HepG2 (cell line): ENCODE data around the gene SETD1A. TPM values are rescaled to one million over a fixed set of nuclear protein-coding genes. Genes with fewer than 3 reads are reported as not detected.

Experiments
- ATAC-seq: fragments of 200-7000 bp; cut with Tn5 transposase; 3 replicates; pipeline ENCODE4 v1.9.1; 2020; ENCODE audit warnings: mild to moderate bottlenecking, moderate library complexity
- BruUV-seq: library from RNA; stranded (reverse); fragments of 400-500 nt; replicated peaks from 2 replicates; lab custom pipeline; 2021; lab: Mats Ljungman, UMichigan
- CTCF ChIA-PET: fragments of 300-600 bp; formaldehyde crosslinking; extraction: SDS; loops from one replicate; lab custom pipeline; 2021; ENCODE audit warnings: low total read pairs, inconsistent platforms, low intra/inter-chr PET ratio; lab: Yijun Ruan, JAX
- POLR2A ChIA-PET: fragments of 350-600 bp; sonication (Branson Sonifier 250); formaldehyde crosslinking; loops from one replicate; lab custom pipeline; 2020; ENCODE audit warnings: antibody characterized with exemption, inconsistent platforms; lab: Yijun Ruan, JAX
- DNase-seq: peaks from one replicate; pipeline ENCODE4 v3.0.0-alpha.2; 2015; ENCODE audit warnings: low spot score
- FAIRE-seq: peaks from 3 replicates; lab custom pipeline; 2011; peaks lifted over from hg19 to GRCh38; lab: Jason Lieb, UNC
- H2AFZ ChIP-seq: one replicate; pipeline ENCODE4 v1.6.1; 2011; ENCODE audit warnings: low read length, inconsistent platforms
- H3K27ac ChIP-seq: fragments of 300-600 bp; 3 replicates; pipeline ENCODE4 v1.8.0; 2011; ENCODE audit warnings: mixed run types, mild to moderate bottlenecking, mixed read lengths, low read length, inconsistent platforms; ENCODE audit not compliant: insufficient read depth; ENCODE audit errors: extremely low read length
- H3K27me3 ChIP-seq, 2 experiments: fragments of 200-600 bp in 1 of 2; 2 replicates in 1 of 2; 3 replicates in 1 of 2; pipeline versions ENCODE4 v1.6.0 to v1.8.0; 2011; ENCODE audit warnings: low read length in 2 of 2, mild to moderate bottlenecking in 2 of 2, moderate library complexity in 2 of 2, inconsistent platforms in 1 of 2; ENCODE audit not compliant: insufficient read depth in 2 of 2, control insufficient read depth in 1 of 2
- H3K36me3 ChIP-seq, 2 experiments: fragments of 200-600 bp in 1 of 2; replicated peaks in 1 of 2; 2 replicates in 1 of 2; 3 replicates in 1 of 2; pipeline versions ENCODE4 v1.5.1 to v1.8.0; 2011; ENCODE audit warnings: low read length in 2 of 2, inconsistent platforms in 1 of 2; ENCODE audit not compliant: insufficient read depth in 2 of 2, control insufficient read depth in 1 of 2
- H3K4me1 ChIP-seq: 2 replicates; pipeline ENCODE4 v1.5.1; 2012; ENCODE audit warnings: low read length, inconsistent platforms; ENCODE audit not compliant: insufficient read depth
- H3K4me2 ChIP-seq: 2 replicates; pipeline ENCODE4 v1.6.0; 2011; ENCODE audit warnings: low read depth, low read length, inconsistent platforms
- H3K4me3 ChIP-seq, 3 experiments: fragments of 200-600 bp in 1 of 3; sonication (generic), shearing (Covaris generic) in 1 of 3; replicated peaks in 1 of 3; 2 replicates each; pipeline ENCODE4 v1.5.1; 2011 to 2016; ENCODE audit warnings: low read length in 3 of 3, inconsistent platforms in 2 of 3, low read depth in 2 of 3, mild to moderate bottlenecking in 2 of 3, control low read depth in 1 of 3, mixed read lengths in 1 of 3; ENCODE audit not compliant: insufficient read depth in 1 of 3
- H3K79me2 ChIP-seq: one replicate; pipeline ENCODE4 v1.6.1; 2011; ENCODE audit warnings: low read length, inconsistent platforms; ENCODE audit not compliant: insufficient read depth
- H3K9ac ChIP-seq: 2 replicates; pipeline ENCODE4 v1.6.0; 2011; ENCODE audit warnings: mild to moderate bottlenecking, low read depth, low read length, inconsistent platforms; ENCODE audit not compliant: insufficient read depth
- H3K9me3 ChIP-seq: 2 replicates; pipeline ENCODE4 v1.5.1; 2012; ENCODE audit warnings: mild to moderate bottlenecking, low read length
- H4K20me1 ChIP-seq: 2 replicates; pipeline ENCODE4 v1.6.0; 2011; ENCODE audit warnings: inconsistent platforms, mild to moderate bottlenecking, low read length, moderate library complexity; ENCODE audit not compliant: insufficient read depth
- CBX1 ChIP-seq: IDR thresholded peaks from one replicate; pipeline ENCODE4 v1.6.1; 2016; ENCODE audit warnings: antibody characterized with exemption, low read depth
- XRCC5 ChIP-seq: fragments of 200-400 bp; formaldehyde crosslinking; optimal IDR thresholded peaks from 2 replicates; pipeline ENCODE3; 2017; ENCODE audit warnings: mild to moderate bottlenecking, low read length
- ZNF629 ChIP-seq: sonication (generic); formaldehyde crosslinking; conservative IDR thresholded peaks from 2 replicates; pipeline ENCODE4 v1.5.0; 2020; ENCODE audit warnings: missing genetic modification reagents
- ZNF644 ChIP-seq: IDR thresholded peaks from 2 replicates; pipeline ENCODE4 v1.6.1; 2016; ENCODE audit warnings: low read depth
- ZNF709 ChIP-seq: sonication (generic); formaldehyde crosslinking; IDR thresholded peaks from 2 replicates; pipeline ENCODE4 v1.5.0; 2020; ENCODE audit warnings: mild to moderate bottlenecking, missing genetic modification reagents
- ZNF768 ChIP-seq: sonication (generic); formaldehyde crosslinking; IDR thresholded peaks from 2 replicates; pipeline ENCODE4 v1.4.0; 2020; ENCODE audit warnings: missing genetic modification reagents
- WGBS: methylation state at CpG from one replicate; pipeline ENCODE4 v1.1.6; 2017; ENCODE audit warnings: low lambda C conversion rate; 5-methylcytosine and 5-hydroxymethylcytosine counted together
- in situ Hi-C: cut with HindIII; loops from 2 replicates; pipeline ENCODE4 v1.10.0; 2017; ENCODE audit warnings: low pct_unique_long_range_greater_than_20kb; ENCODE audit not compliant: extremely low pct_ligation_motif_present
- intact Hi-C: fragments of 100-400 bp; cut with micrococcal nuclease; formaldehyde crosslinking; loops from one replicate; pipeline ENCODE4 v1.10.0; 2022; ENCODE audit not compliant: unreplicated experiment
- polyA plus RNA-seq, 8 experiments: library from polyadenylated mRNA; depleted of rRNA in 3 of 8; stranded (reverse) in 7 of 8; unstranded in 1 of 8; fragments of >200 nt; fragmentation: Illumina TruSeq in 4 of 8; extraction: Trizol in 4 of 8; gene quantifications; 2 replicates each; pipeline versions ENCODE4 v1.2.1 to v1.2.3, GENCODE V29; 2011 to 2016; ENCODE audit warnings: low read depth in 4 of 8, missing spikeins in 1 of 8, mixed read lengths in 1 of 8; ENCODE audit not compliant: insufficient read depth in 1 of 8
- total RNA-seq, 5 experiments: library from RNA; depleted of rRNA; stranded (reverse); fragments of >200 nt; fragmentation: Illumina TruSeq; extraction: Trizol; gene quantifications; 2 replicates each; pipeline ENCODE4 v1.2.3, GENCODE V29; 2016; ENCODE audit warnings: low read depth in 1 of 5

SETD1A gene
- total and polyA plus RNA-seq, 2 of the 13 experiments (the other 11 are each of a cell fraction or from before 2014, with no cell fraction given) = 3.8 to 5.6 TPM

DNA sequence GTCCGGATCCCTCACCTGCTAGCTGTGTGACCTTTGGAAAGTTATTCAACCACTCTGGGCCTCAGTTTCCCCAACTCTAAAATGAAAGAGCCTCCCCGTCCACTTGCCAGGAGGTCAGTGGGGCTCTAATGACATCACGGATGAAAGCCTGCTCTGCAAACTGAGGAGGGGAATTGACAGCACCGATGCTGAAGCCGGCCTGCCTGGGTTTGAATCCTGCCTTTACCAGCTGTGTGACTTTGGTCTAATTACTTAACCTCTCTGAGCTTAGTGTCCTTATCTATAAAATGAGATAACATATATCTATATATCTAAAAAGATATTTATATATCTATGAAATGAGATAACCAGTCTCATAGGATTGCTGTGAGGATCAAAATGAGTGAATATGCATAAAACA is 51.0 kb downstream of the SETD1A start:
- in situ Hi-C loops = no loop called here
- H3K79me2 ChIP-seq = no peaks in the 10 kb centered on the region
- no peak for DNase-seq
- WGBS = 60% methylated on average over 5 of the region's 5 CpGs
- H3K9me3 ChIP-seq = no peaks in the 10 kb centered on the region
- intact Hi-C loops = no loop called here
- ChIA-PET CTCF (no interaction called here), POLR2A (no interaction called here)
- no peaks in the 10 kb centered on the region for H4K20me1 ChIP-seq
- no peak for FAIRE-seq
- no peak overlapping the region for H3K9ac ChIP-seq
- no peak for ATAC-seq
- H2AFZ ChIP-seq = no peak overlapping the region
- TF ChIP-seq CBX1 = no peak
- peak; percentile 93 for TF ChIP-seq ZNF768 (CRISPR knock-in tag)
- no peak for TF ChIP-seq XRCC5
- TF ChIP-seq ZNF709 (CRISPR knock-in tag) = no peak
- TF ChIP-seq, all 625 proteins: peak for 1
- no peak overlapping the region for H3K27ac ChIP-seq
- BruUV-seq = no TSS peak
- H3K4me2 ChIP-seq = no peak overlapping the region
- no peak overlapping the region for H3K4me3 ChIP-seq
- no peaks in the 10 kb centered on the region for H3K36me3 ChIP-seq
- H3K4me1 ChIP-seq = peaks cover 46% of the 10 kb centered on the region
- H3K27me3 ChIP-seq = peaks cover 6 to 34% of the 10 kb centered on the region in 2 experiments

DNA sequence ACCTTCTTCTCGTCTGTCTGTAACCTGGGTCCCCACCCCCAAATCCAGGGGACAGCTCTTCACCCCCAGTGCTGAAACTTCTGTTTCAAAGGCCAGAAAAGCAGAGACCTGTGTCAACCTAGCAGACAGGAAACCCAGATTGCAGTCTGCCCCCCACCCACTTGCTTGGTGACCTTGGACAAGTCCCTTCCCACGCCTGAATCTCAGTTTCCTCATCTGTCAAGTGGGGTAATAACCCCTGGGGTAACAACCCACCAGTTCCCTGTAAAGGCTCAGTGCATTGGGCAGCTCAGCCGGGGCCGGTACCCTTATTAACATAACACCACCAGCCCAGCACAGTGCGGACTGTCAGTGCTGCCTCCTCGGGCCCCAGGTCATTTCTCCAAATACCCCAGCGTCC is 51.6 kb downstream of the SETD1A start:
- intact Hi-C loops (no loop called here), in situ Hi-C loops (no loop called here)
- Histone ChIP-seq H4K20me1 (no peaks in the 10 kb centered on the region), H3K4me2 (no peak overlapping the region), H3K27ac (no peak overlapping the region), H3K36me3 (no peaks in the 10 kb centered on the region), H3K9ac (no peak overlapping the region), H3K4me1 (peaks cover 40% of the 10 kb centered on the region), H2AFZ (no peak overlapping the region), H3K9me3 (no peaks in the 10 kb centered on the region), H3K4me3 (no peak overlapping the region), H3K79me2 (no peaks in the 10 kb centered on the region), H3K27me3 (peaks cover 6 to 37% of the 10 kb centered on the region in 2 experiments)
- FAIRE-seq = no peak
- ChIA-PET CTCF (no interaction called here), POLR2A (no interaction called here)
- 43% methylated on average over 7 of the region's 7 CpGs for WGBS
- DNase-seq = no peak
- TF ChIP-seq ZNF629 (CRISPR knock-in tag) (peak; percentile 53; the same call in 1 of the 2 replicates), ZNF644 (CRISPR knock-in tag) (no peak)
- peak; percentile 7; the same call in 2 of the 3 replicates for ATAC-seq
- BruUV-seq = no TSS peak
